Erythroblast (primary cell): ENCODE measurements around the gene ZFC3H1.

Experiments used
- GATA1 ChIP-seq: IDR thresholded peaks from 2 replicates; pipeline ENCODE4 v1.6.1; 2011; ENCODE audit warnings: low read depth, mild to moderate bottlenecking, control low read depth, low read length, moderate library complexity
- POLR2A ChIP-seq: IDR thresholded peaks from 2 replicates; pipeline ENCODE4 v1.6.1; 2011; ENCODE audit warnings: mild to moderate bottlenecking, low read length

GRCh38 chr12:71691504-71692129, 28.0 kb upstream of the ZFC3H1 start:
- no peak for TF ChIP-seq POLR2A
- TF ChIP-seq GATA1: no peak
